H1 (cell line): ENCODE results near the gene EPHB1. TPM values are rescaled to one million over a fixed set of nuclear protein-coding genes. Genes with fewer than 3 reads are reported as not detected.

Experiments
- SAP30 ChIP-seq: fragments of 300-600 bp; sonication (generic); IDR thresholded peaks from 2 replicates; pipeline ENCODE4 v1.7.1; 2012; ENCODE audit warnings: low read length, moderate library complexity, mild to moderate bottlenecking, inconsistent platforms; ENCODE audit not compliant: insufficient read depth, insufficient replicate concordance
- polyA plus RNA-seq, 7 experiments: library from polyadenylated mRNA; depleted of rRNA in 3 of 7; stranded (reverse) in 5 of 7; unstranded in 2 of 7; fragments of >200 nt in 5 of 7; fragments of 200-250 nt in 2 of 7; gene quantifications; 1 replicate in 5 of 7; 2 replicates in 1 of 7; 4 replicates in 1 of 7; pipeline versions ENCODE4 v1.2.1 to v1.2.3, GENCODE V29; 2011 to 2013; ENCODE audit warnings: missing spikeins in 2 of 7, mixed read lengths in 2 of 7
- total RNA-seq: library from RNA; stranded (reverse); fragmentation: NEBNext Ultra II Directional; extraction: Animal tissue kit (Norgen Biotek cat#: 25700); gene quantifications from 2 replicates; pipeline ENCODE4 v1.2.1, GENCODE V29; 2021
- TF ChIP-seq, protein P1 (sequence below): fragments of 300-600 bp; sonication (generic); IDR thresholded peaks from 2 replicates; pipeline ENCODE4 v1.7.1; 2012; ENCODE audit warnings: low read length, moderate library complexity, mild to moderate bottlenecking, inconsistent platforms; ENCODE audit not compliant: insufficient replicate concordance

Gene EPHB1
- total and polyA plus RNA-seq, 2 of the 8 experiments (the other 6 are each of a cell fraction or from before 2014, with no cell fraction given), result 3.5 to 5.9 TPM

DNA sequence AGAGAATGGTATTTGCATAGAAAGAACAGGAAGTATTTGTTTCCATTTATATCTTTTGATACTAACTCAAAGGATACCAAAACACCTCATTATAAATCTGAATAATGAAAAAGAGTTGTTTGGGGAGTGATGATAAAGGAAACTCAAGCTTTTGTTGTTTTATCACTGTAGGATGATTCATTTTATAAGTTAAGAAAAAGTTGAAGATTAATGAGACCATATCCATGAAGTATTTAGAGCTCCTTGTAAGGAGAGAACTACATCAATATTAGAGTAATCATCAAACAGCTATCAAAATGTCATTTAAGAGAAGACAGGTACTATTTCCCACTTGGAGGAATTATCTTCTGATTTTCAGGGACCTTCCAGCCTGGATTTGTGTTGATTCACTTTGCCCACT, 92.5 kb downstream of the EPHB1 start (continued):
- TF ChIP-seq, protein P1, sequence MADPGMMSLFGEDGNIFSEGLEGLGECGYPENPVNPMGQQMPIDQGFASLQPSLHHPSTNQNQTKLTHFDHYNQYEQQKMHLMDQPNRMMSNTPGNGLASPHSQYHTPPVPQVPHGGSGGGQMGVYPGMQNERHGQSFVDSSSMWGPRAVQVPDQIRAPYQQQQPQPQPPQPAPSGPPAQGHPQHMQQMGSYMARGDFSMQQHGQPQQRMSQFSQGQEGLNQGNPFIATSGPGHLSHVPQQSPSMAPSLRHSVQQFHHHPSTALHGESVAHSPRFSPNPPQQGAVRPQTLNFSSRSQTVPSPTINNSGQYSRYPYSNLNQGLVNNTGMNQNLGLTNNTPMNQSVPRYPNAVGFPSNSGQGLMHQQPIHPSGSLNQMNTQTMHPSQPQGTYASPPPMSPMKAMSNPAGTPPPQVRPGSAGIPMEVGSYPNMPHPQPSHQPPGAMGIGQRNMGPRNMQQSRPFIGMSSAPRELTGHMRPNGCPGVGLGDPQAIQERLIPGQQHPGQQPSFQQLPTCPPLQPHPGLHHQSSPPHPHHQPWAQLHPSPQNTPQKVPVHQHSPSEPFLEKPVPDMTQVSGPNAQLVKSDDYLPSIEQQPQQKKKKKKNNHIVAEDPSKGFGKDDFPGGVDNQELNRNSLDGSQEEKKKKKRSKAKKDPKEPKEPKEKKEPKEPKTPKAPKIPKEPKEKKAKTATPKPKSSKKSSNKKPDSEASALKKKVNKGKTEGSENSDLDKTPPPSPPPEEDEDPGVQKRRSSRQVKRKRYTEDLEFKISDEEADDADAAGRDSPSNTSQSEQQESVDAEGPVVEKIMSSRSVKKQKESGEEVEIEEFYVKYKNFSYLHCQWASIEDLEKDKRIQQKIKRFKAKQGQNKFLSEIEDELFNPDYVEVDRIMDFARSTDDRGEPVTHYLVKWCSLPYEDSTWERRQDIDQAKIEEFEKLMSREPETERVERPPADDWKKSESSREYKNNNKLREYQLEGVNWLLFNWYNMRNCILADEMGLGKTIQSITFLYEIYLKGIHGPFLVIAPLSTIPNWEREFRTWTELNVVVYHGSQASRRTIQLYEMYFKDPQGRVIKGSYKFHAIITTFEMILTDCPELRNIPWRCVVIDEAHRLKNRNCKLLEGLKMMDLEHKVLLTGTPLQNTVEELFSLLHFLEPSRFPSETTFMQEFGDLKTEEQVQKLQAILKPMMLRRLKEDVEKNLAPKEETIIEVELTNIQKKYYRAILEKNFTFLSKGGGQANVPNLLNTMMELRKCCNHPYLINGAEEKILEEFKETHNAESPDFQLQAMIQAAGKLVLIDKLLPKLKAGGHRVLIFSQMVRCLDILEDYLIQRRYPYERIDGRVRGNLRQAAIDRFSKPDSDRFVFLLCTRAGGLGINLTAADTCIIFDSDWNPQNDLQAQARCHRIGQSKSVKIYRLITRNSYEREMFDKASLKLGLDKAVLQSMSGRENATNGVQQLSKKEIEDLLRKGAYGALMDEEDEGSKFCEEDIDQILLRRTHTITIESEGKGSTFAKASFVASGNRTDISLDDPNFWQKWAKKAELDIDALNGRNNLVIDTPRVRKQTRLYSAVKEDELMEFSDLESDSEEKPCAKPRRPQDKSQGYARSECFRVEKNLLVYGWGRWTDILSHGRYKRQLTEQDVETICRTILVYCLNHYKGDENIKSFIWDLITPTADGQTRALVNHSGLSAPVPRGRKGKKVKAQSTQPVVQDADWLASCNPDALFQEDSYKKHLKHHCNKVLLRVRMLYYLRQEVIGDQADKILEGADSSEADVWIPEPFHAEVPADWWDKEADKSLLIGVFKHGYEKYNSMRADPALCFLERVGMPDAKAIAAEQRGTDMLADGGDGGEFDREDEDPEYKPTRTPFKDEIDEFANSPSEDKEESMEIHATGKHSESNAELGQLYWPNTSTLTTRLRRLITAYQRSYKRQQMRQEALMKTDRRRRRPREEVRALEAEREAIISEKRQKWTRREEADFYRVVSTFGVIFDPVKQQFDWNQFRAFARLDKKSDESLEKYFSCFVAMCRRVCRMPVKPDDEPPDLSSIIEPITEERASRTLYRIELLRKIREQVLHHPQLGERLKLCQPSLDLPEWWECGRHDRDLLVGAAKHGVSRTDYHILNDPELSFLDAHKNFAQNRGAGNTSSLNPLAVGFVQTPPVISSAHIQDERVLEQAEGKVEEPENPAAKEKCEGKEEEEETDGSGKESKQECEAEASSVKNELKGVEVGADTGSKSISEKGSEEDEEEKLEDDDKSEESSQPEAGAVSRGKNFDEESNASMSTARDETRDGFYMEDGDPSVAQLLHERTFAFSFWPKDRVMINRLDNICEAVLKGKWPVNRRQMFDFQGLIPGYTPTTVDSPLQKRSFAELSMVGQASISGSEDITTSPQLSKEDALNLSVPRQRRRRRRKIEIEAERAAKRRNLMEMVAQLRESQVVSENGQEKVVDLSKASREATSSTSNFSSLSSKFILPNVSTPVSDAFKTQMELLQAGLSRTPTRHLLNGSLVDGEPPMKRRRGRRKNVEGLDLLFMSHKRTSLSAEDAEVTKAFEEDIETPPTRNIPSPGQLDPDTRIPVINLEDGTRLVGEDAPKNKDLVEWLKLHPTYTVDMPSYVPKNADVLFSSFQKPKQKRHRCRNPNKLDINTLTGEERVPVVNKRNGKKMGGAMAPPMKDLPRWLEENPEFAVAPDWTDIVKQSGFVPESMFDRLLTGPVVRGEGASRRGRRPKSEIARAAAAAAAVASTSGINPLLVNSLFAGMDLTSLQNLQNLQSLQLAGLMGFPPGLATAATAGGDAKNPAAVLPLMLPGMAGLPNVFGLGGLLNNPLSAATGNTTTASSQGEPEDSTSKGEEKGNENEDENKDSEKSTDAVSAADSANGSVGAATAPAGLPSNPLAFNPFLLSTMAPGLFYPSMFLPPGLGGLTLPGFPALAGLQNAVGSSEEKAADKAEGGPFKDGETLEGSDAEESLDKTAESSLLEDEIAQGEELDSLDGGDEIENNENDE, result no peak
- TF ChIP-seq SAP30, result no peak
